HG02610 (cell line): ENCODE results near the gene NCKAP5.

Source experiments
- ATAC-seq: cut with Tn5 transposase; IDR thresholded peaks from one replicate; pipeline ENCODE4 v1.9.1; 2021; ENCODE audit warnings: mild to moderate bottlenecking, moderate library complexity; ENCODE audit not compliant: unreplicated experiment

Gene NCKAP5

GRCh38 chr2:132697556-132698205, 870.6 kb downstream of the NCKAP5 start:
- no peak for ATAC-seq

- ATAC-seq, result no peak
Measured at GRCh38 chr2:132692816-132693215, 875.4 kb downstream of the NCKAP5 start.

- ATAC-seq, result no peak
Measured at GRCh38 chr2:132691556-132691955, 876.7 kb downstream of the NCKAP5 start.

GRCh38 chr2:132690664-132691303, 877.5 kb downstream of the NCKAP5 start:
- ATAC-seq, result no peak

- no peak for ATAC-seq
Measured at GRCh38 chr2:132681766-132682165, 886.5 kb downstream of the NCKAP5 start.

- ATAC-seq, result no peak
Measured at GRCh38 chr2:132680544-132680943, 887.7 kb downstream of the NCKAP5 start.

- no peak for ATAC-seq
Measured at GRCh38 chr2:132678483-132678882, 889.8 kb downstream of the NCKAP5 start.

GRCh38 chr2:132677661-132678060, 890.6 kb downstream of the NCKAP5 start:
- no peak for ATAC-seq

GRCh38 chr2:132676999-132677398, 891.3 kb downstream of the NCKAP5 start:
- ATAC-seq, result no peak

GRCh38 chr2:132671151-132671835, 897.0 kb downstream of the NCKAP5 start:
- no peak for ATAC-seq

GRCh38 chr2:132670496-132671150, 897.6 kb downstream of the NCKAP5 start:
- no peak for ATAC-seq

GRCh38 chr2:132669908-132670495, 898.3 kb downstream of the NCKAP5 start, which contains the start of gene LYPD1:
Gene LYPD1 (minus strand): TSS chr2:132670205. CDS start chr2:132669932, 273 bp downstream.
- ATAC-seq, result no peak

- no peak for ATAC-seq
Measured at GRCh38 chr2:132668987-132669907, 899.0 kb downstream of the NCKAP5 start.

- ATAC-seq, result no peak
Measured at GRCh38 chr2:132668189-132668823, 900.0 kb downstream of the NCKAP5 start.

GRCh38 chr2:132667706-132668105, 900.6 kb downstream of the NCKAP5 start:
- no peak for ATAC-seq

GRCh38 chr2:132665401-132666140, 902.7 kb downstream of the NCKAP5 start:
- ATAC-seq, result no peak

GRCh38 chr2:132664096-132664495, 904.2 kb downstream of the NCKAP5 start:
- no peak for ATAC-seq

- ATAC-seq, result no peak
Measured at GRCh38 chr2:132662732-132663131, 905.5 kb downstream of the NCKAP5 start.

GRCh38 chr2:132659331-132659730, 908.9 kb downstream of the NCKAP5 start:
- no peak for ATAC-seq
